BLaER1 treated with 17β-estradiol and CSF1 and Interleukin-3, amounts not matched to agents 10 nM and 100 nM (cell line): ENCODE results near the gene MUC20.
"Not testable (repeated sequence)": the region's sequence is repeated elsewhere in the genome, so short reads cannot be mapped to it uniquely, and the experiment has no call there.

Source experiments
- H3K27ac ChIP-seq, 11 experiments: shearing (Covaris generic); formaldehyde crosslinking; 2 replicates each; pipeline ENCODE4 v1.8.1; 2022
- H3K27me3 ChIP-seq, 11 experiments: shearing (Covaris generic); formaldehyde crosslinking; 2 replicates each; pipeline ENCODE4 v1.8.1; 2022
- H3K36me3 ChIP-seq, 11 experiments: shearing (Covaris generic); formaldehyde crosslinking; 2 replicates each; pipeline ENCODE4 v1.8.1; 2022
- H3K4me1 ChIP-seq, 10 experiments: shearing (Covaris generic); formaldehyde crosslinking; 2 replicates each; pipeline ENCODE4 v1.8.1; 2022
- H3K4me2 ChIP-seq, 11 experiments: shearing (Covaris generic); formaldehyde crosslinking; 2 replicates each; pipeline ENCODE4 v1.8.1; 2022
- H3K4me3 ChIP-seq, 10 experiments: shearing (Covaris generic); formaldehyde crosslinking; 2 replicates each; pipeline ENCODE4 v1.8.1; 2022
- H3K9ac ChIP-seq, 11 experiments: shearing (Covaris generic); formaldehyde crosslinking; 2 replicates each; pipeline ENCODE4 v1.8.1; 2022
- H3K9me3 ChIP-seq, 11 experiments: shearing (Covaris generic); formaldehyde crosslinking; replicated peaks in 1 of 11; 2 replicates each; pipeline ENCODE4 v1.8.1; 2022
- H4K20me1 ChIP-seq, 11 experiments: shearing (Covaris generic); formaldehyde crosslinking; 2 replicates each; pipeline ENCODE4 v1.8.1; 2022

Gene MUC20, protein sequence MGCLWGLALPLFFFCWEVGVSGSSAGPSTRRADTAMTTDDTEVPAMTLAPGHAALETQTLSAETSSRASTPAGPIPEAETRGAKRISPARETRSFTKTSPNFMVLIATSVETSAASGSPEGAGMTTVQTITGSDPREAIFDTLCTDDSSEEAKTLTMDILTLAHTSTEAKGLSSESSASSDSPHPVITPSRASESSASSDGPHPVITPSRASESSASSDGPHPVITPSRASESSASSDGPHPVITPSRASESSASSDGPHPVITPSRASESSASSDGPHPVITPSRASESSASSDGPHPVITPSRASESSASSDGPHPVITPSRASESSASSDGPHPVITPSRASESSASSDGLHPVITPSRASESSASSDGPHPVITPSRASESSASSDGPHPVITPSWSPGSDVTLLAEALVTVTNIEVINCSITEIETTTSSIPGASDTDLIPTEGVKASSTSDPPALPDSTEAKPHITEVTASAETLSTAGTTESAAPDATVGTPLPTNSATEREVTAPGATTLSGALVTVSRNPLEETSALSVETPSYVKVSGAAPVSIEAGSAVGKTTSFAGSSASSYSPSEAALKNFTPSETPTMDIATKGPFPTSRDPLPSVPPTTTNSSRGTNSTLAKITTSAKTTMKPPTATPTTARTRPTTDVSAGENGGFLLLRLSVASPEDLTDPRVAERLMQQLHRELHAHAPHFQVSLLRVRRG

DNA sequence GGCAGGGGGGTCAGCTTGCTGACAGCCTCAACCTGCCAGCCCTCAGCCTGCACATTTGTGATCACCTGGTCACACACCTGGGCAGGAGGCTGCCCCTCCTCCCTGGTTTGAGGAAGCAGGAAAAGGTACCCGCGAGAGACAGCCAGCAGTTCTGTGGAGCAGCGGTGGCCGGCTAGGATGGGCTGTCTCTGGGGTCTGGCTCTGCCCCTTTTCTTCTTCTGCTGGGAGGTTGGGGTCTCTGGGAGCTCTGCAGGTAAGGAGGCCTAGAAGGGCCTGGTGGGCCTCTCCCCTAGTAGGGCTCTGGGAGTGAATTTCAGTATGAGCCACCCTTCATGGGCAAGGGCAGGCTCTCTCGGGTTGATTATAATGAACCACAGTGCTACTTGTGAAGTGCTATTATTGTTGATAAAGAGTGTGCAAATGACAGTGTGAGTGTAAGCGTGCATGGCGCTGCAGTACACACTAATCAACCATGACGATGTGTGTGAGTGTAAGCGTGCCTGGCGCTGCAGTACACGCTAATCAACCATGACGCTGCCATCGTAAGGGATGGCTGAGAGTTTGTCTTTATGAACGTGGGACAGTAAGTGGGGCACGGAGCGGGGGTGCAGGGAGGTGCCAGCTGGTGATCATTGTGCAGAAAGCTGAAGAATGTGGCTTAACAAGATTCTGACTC lies at the start of gene MUC20:
Gene MUC20 (plus strand): TSS at position 148 of the 676 bp plus-strand sequence. CDS start 30 bp downstream, at position 178.
- H3K4me3 ChIP-seq, H3K9ac ChIP-seq, H3K4me1 ChIP-seq, H3K27me3 ChIP-seq, H3K36me3 ChIP-seq, H4K20me1 ChIP-seq, H3K27ac ChIP-seq: not testable (repeated sequence)
- Histone ChIP-seq H3K4me2 (peak within 1 kb of the TSS in 1 of 11 experiments; percentile 23; a peak in 1 of 22 replicates), H3K9me3 (peaks cover 0 to 16% (median 14%) of the 10 kb centered on the region in 11 experiments; a peak in 17 of 22 replicates)

DNA sequence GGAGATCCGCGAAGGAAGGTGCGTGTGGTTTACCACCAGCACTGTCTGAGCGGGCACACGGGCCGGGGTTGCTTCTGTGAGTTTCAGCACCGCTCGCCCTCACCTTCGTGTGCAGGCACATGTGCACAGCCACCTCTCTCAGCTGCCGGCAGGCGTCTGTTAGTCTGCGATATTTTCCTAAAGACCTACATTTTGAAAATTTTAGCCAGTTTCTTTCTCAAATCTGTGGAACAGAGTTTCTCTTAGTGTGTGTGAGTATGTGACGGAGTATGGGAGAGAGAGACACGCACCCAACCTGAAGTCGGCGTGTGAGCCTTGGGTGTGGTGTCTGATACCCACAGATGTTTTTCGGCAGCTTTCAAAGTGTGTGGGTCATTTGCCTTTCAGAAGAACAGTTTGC lies 49.5 kb upstream of the MUC20 start:
- not testable (repeated sequence) for H3K9ac ChIP-seq, H3K4me3 ChIP-seq, H4K20me1 ChIP-seq, H3K9me3 ChIP-seq, H3K4me1 ChIP-seq, H3K27ac ChIP-seq, H3K27me3 ChIP-seq
- Histone ChIP-seq H3K36me3 (peaks cover 37 to 56% (median 43%) of the 10 kb centered on the region in 11 experiments), H3K4me2 (peak overlapping the region in 2 of 11 experiments; percentile 7 to 42; a peak in 2 of 22 replicates)

DNA sequence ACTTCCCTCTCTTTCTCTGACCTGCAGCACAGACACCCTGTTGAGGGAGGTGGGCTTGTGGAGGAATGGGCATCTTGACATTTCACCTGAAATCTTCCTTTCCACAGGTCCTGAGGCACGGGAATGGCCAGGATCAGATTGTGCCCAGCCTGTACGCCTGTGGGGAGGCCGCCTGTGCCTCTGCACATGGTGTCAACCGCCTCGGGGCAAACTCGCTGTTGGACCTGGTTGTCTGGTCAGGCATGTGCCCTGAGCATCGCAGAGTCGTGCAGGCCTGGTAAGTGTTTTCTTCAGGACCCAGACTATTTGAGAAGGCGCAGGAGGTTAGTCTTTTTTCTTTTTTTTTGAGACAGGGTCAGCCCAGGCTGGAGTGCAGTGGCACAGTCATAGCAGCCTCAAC lies 47.1 kb upstream of the MUC20 start:
- H3K4me2 ChIP-seq, H3K9ac ChIP-seq, H4K20me1 ChIP-seq, H3K27me3 ChIP-seq, H3K4me3 ChIP-seq, H3K4me1 ChIP-seq, H3K27ac ChIP-seq: not testable (repeated sequence)
- H3K36me3 ChIP-seq: peaks cover 44 to 70% (median 52%) of the 10 kb centered on the region in 11 experiments
- peaks cover 0 to 10% (median 9%) of the 10 kb centered on the region in 11 experiments; a peak in 16 of 22 replicates for H3K9me3 ChIP-seq

DNA sequence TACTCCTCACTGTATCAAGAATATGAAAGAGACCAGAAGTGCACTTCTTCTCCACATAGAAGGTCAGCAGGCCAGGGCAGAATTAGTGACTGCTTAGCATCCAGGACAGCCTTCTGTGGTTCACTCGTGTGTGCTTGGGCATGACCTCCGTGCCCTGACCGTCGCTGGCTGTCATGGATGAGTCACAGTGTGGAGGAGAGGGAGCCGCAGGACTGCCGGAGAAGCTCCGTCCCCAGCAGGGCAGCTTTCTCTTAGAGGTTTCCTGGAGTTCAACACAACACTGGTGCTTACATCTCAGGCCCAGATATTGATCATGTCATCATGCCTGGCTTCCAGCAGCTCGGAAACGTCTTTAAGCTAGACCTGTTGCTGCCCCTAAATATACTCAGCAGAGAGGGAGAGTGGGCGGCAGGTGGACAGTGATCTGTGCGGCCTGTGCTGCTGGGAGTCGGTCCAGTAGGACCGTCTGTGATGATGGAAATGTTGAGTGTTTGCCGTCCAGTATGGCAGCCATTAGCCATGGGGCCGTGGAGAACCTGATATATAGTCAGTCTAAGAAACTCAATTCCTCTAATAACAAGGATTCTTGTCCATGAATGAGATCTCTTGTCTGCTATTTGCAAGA lies 42.3 kb upstream of the MUC20 start:
- not testable (repeated sequence) for H4K20me1 ChIP-seq, H3K27ac ChIP-seq, H3K4me3 ChIP-seq, H3K9ac ChIP-seq, H3K27me3 ChIP-seq, H3K4me2 ChIP-seq
- Histone ChIP-seq H3K4me1 (peaks cover 6 to 17% (median 14%) of the 10 kb centered on the region in 10 experiments), H3K36me3 (peaks cover 42 to 68% (median 57%) of the 10 kb centered on the region in 11 experiments), H3K9me3 (peaks cover 0 to 21% (median 15%) of the 10 kb centered on the region in 11 experiments; a peak in 17 of 22 replicates)

DNA sequence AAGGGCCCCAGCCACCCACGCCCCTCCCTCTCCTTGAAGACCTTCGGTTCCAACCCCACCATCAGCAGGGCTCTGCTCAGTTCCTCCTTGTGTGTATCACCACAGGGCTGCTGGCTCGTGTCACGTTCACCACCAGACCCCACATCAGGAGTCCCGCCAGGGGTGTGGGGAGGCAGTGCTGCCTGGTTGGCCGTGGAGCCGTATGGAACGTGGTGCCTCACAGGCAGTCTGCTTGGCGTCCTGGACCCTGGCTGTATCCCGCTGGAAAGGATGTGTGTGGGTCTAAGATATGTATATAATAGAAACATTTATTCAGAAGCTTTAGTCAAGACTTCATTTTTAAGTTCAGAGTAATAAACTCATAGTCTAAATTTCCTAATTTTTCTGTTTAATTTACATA lies 40.1 kb upstream of the MUC20 start:
- peaks cover 0 to 18% (median 6%) of the 10 kb centered on the region in 11 experiments; a peak in 8 of 22 replicates for H4K20me1 ChIP-seq
- H3K27me3 ChIP-seq, H3K4me2 ChIP-seq, H3K4me3 ChIP-seq, H3K9ac ChIP-seq, H3K27ac ChIP-seq: not testable (repeated sequence)
- peaks cover 20 to 34% (median 26%) of the 10 kb centered on the region in 10 experiments for H3K4me1 ChIP-seq
- H3K36me3 ChIP-seq: peaks cover 32 to 64% (median 53%) of the 10 kb centered on the region in 11 experiments
- H3K9me3 ChIP-seq: peaks cover 0 to 21% (median 15%) of the 10 kb centered on the region in 11 experiments; a peak in 17 of 22 replicates

DNA sequence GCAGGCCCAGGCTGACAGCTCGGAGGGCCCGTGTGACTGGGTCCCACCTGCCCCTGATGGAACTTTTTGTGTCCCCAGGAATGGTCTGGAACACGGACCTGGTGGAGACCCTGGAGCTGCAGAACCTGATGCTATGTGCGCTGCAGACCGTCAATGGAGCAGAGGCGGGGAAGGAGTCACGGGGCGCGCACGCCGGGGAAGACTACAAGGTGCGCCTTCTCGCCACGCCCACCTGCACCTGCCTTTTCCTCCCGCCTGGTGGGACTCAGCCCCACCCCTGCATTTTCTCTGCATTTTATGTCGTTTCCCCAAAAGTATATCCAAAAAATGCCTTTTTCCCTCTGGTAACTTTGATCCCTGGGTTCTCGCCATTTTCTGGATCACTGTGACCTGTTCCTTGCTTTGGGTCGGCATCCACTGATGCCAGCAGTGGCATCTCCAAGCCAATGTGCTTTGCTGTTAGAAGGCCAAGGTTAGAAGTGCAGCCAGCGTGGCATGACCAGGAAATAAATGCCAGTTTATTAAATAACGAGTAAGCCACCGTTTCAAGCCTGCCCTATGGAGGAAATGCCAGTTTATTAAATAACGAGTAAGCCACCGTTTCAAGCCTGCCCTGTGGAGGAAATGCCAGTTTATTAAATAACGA lies 39.2 kb upstream of the MUC20 start:
- peaks cover 0 to 21% (median 15%) of the 10 kb centered on the region in 11 experiments; a peak in 17 of 22 replicates for H3K9me3 ChIP-seq
- H3K27me3 ChIP-seq, H3K27ac ChIP-seq, H3K4me3 ChIP-seq, H3K9ac ChIP-seq: not testable (repeated sequence)
- peaks cover 36 to 64% (median 54%) of the 10 kb centered on the region in 11 experiments for H3K36me3 ChIP-seq
- peaks cover 20 to 34% (median 26%) of the 10 kb centered on the region in 10 experiments for H3K4me1 ChIP-seq
- H3K4me2 ChIP-seq: peak overlapping the region in 2 of 11 experiments; percentile 84 to 87; a peak in 2 of 22 replicates
- H4K20me1 ChIP-seq: peaks cover 0 to 24% (median 6%) of the 10 kb centered on the region in 11 experiments; a peak in 8 of 22 replicates

DNA sequence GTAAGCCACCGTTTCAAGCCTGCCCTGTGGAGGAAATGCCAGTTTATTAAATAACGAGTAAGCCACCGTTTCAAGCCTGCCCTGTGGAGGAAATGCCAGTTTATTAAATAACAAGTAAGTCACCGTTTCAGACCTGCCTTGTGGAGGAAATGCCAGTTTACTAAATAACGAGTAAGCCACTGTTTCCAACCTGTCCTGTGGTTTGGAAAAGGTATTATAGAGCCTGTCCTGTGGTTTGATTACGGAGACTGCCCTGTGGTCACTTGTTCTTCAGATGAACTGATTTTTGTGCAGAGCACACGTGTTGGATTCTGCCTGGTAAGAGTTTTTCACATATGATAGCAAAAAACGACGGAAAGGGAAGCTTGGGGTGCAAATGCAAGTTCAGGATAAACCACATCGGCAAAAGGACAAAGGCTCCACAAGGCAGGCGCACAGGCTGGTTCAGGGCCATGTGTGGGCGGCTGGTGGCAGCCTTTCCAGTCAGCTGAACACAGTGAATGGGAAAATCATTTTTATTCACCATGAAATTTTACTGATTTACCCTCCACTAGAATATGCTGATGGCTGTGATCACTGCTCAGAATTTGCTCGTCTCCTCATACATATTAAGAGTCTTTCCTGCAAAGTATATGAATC lies 38.6 kb upstream of the MUC20 start:
- peaks cover 35 to 65% (median 55%) of the 10 kb centered on the region in 11 experiments for H3K36me3 ChIP-seq

DNA sequence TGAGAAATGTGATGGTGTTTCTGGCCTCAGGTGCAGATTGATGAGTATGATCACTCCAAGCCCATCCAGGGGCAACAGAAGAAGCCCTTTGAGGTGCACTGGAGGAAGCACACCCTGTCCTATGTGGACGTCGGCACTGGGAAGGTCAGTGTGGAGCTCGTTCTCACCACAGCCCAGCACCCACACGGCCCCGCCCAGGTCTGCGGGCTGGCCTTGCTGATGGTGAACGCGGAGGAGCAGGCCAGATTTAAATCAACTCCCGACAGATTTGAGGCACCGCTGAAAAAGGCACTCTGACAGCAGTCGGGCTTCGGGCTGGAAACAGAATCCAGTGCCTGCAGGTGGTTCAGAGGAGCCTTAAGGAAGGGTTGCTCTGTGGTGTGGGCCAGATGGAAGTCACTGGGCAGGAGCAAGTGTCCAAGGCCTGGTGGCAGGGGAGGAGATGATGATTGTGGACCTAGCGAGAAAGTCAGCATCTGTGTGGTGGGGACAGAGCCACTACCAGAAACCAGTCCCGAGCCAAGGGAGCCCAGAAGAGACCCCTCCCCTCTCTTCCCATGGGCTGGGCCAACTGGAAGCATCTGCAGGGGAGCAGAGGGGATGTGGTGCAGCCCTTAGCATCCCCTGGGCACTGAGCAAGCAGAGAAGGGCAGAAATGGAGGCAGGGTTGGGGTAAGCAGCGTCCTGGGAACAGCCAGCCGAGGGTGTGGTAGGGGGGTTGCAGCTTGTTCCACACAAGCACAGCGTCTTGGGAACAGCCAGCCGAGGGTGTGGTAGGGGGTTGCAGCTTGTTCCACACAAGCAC lies 36.9 kb upstream of the MUC20 start:
- Histone ChIP-seq H3K4me2 (peak overlapping the region; percentile 52 to 87 (median 76)), H3K4me1 (peaks cover 20 to 34% (median 26%) of the 10 kb centered on the region in 10 experiments), H3K9ac (peak overlapping the region in 4 of 11 experiments; percentile 7 to 64 (median 48); a peak in 7 of 22 replicates), H4K20me1 (peaks cover 0 to 27% (median 6%) of the 10 kb centered on the region in 11 experiments; a peak in 9 of 22 replicates), H3K4me3 (peak overlapping the region in 2 of 10 experiments; percentile 13 to 21; a peak in 1 of 20 replicates), H3K36me3 (peaks cover 25 to 59% (median 43%) of the 10 kb centered on the region in 11 experiments), H3K27ac (peak overlapping the region in 7 of 11 experiments; percentile 3 to 62 (median 37); a peak in 8 of 22 replicates)
- not testable (repeated sequence) for H3K27me3 ChIP-seq, H3K9me3 ChIP-seq

More for the DNA sequence above, 38.6 kb upstream of the MUC20 start:
- H3K4me2 ChIP-seq: peak overlapping the region in 6 of 11 experiments; percentile 15 to 87 (median 60); a peak in 7 of 22 replicates
- H3K27ac ChIP-seq, H3K9ac ChIP-seq, H3K27me3 ChIP-seq, H3K4me3 ChIP-seq: not testable (repeated sequence)
- peaks cover 0 to 21% (median 16%) of the 10 kb centered on the region in 11 experiments; a peak in 17 of 22 replicates for H3K9me3 ChIP-seq
- H4K20me1 ChIP-seq: peaks cover 0 to 24% (median 6%) of the 10 kb centered on the region in 11 experiments; a peak in 8 of 22 replicates
- peaks cover 20 to 34% (median 26%) of the 10 kb centered on the region in 10 experiments for H3K4me1 ChIP-seq

DNA sequence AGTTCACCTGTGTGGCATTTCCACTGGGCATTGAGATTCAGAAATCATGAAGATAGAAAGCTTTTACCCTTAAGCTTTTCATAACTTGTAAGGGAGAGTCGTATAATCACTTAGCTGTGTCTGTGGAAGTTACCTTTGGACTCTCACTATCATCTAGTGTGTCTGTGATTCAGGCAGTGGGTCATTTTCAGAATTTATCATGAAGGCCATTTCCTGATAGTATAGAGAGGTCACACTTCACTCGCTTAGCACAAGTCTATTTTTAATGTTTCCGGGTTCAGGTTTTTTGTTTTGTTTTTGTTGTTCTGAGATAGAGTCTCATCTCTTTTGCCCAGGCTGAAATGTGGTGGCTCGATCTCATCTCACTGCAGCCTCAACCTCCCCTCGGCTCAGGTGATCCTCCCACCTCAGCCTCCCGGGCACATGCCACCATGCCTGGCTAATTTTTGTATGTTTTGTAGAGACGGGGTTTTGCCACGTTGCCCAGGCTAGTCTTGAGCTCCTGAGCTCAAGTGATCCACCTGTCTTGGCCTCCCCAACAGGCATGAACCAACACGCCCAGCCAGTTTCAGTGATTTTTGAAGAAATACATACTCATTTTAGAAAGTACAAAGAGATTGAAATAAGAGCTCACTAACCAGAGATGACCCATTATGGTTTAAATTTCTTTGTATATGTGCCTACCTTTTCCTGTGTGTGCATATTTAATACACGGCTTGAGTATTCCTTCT lies 36.1 kb upstream of the MUC20 start:
- peak overlapping the region in 4 of 11 experiments; percentile 7 to 64 (median 48); a peak in 6 of 22 replicates for H3K9ac ChIP-seq
- H4K20me1 ChIP-seq: peaks cover 0 to 27% (median 8%) of the 10 kb centered on the region in 11 experiments; a peak in 10 of 22 replicates
- H3K4me3 ChIP-seq: peak overlapping the region in 1 of 10 experiments; percentile 21; a peak in 1 of 20 replicates
- H3K9me3 ChIP-seq, H3K27me3 ChIP-seq: not testable (repeated sequence)
- H3K27ac ChIP-seq: peak overlapping the region in 6 of 11 experiments; percentile 6 to 62 (median 39); a peak in 6 of 22 replicates
- H3K4me1 ChIP-seq: peaks cover 20 to 41% (median 33%) of the 10 kb centered on the region in 10 experiments
- H3K36me3 ChIP-seq: peaks cover 30 to 59% (median 45%) of the 10 kb centered on the region in 11 experiments
- peak overlapping the region; percentile 52 to 87 (median 76); a peak in 20 of 22 replicates for H3K4me2 ChIP-seq

DNA sequence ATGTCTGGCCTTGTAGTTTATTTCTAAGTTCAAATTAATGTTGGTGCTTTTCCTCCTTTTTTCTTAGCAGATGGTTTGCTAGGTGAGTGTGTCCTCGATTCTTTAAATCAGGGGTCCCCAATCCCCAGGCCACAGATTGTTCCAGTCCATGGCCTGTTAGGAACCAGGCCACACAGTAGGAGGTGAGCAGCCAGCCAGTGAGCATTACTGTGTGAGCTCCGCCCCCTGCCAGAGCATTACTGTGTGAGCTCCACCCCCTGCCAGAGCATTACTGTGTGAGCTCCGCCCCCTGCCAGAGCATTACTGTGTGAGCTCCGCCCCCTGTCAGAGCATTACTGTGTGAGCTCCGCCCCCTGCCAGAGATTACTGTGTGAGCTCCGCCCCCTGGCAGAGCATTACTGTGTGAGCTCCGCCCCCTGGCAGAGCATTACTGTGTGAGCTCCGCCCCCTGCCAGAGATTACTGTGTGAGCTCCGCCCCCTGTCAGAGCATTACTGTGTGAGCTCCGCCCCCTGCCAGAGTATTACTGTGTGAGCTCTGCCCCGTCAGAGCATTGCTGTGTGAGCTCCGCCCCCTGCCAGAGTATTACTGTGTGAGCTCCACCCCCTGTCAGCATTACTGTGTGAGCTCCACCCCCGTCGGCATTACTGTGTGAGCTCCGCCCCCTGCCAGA lies 34.1 kb upstream of the MUC20 start:
- H3K36me3 ChIP-seq: peaks cover 41 to 73% (median 54%) of the 10 kb centered on the region in 11 experiments

More for the DNA sequence above, 34.1 kb upstream of the MUC20 start:
- not testable (repeated sequence) for H3K4me2 ChIP-seq, H3K27ac ChIP-seq, H3K9ac ChIP-seq, H3K4me3 ChIP-seq, H3K9me3 ChIP-seq, H3K27me3 ChIP-seq
- Histone ChIP-seq H4K20me1 (peaks cover 0 to 27% (median 8%) of the 10 kb centered on the region in 11 experiments; a peak in 10 of 22 replicates), H3K4me1 (peaks cover 20 to 44% (median 33%) of the 10 kb centered on the region in 10 experiments)
